Karpas-422 (cell line): ENCODE measurements around the gene ESAM. TPM values are rescaled to one million over a fixed set of nuclear protein-coding genes. Genes with fewer than 3 reads are reported as not detected.

ENCODE experiments used
- DNase-seq: peaks from one replicate; pipeline ENCODE4 v3.0.0-alpha.2; 2015
- H2AFZ ChIP-seq: fragments of 200-600 bp; sonication (generic); 2 replicates; pipeline ENCODE4 v1.6.1; 2014; ENCODE audit warnings: antibody characterized with exemption, low read length, mixed read lengths
- H3K27ac ChIP-seq: fragments of 200-600 bp; sonication (generic); 2 replicates; pipeline ENCODE4 v1.5.1; 2014; ENCODE audit warnings: mild to moderate bottlenecking, low read length, moderate library complexity
- H3K27me3 ChIP-seq: fragments of 200-600 bp; sonication (generic); 2 replicates; pipeline ENCODE4 v1.6.1; 2014; ENCODE audit warnings: low read length, mixed read lengths
- H3K36me3 ChIP-seq: fragments of 200-600 bp; sonication (generic); 2 replicates; pipeline ENCODE4 v1.6.1; 2014; ENCODE audit warnings: low read length, mixed read lengths; ENCODE audit not compliant: insufficient read depth
- H3K4me1 ChIP-seq: fragments of 200-600 bp; sonication (generic); 2 replicates; pipeline ENCODE4 v1.6.1; 2014; ENCODE audit warnings: mild to moderate bottlenecking, low read length, mixed read lengths
- H3K4me2 ChIP-seq: fragments of 200-600 bp; sonication (generic); 2 replicates; pipeline ENCODE4 v1.6.1; 2014; ENCODE audit warnings: low read length, low read depth, mild to moderate bottlenecking; ENCODE audit not compliant: poor library complexity, severe bottlenecking
- H3K4me3 ChIP-seq: fragments of 200-600 bp; sonication (generic); 2 replicates; pipeline ENCODE4 v1.5.1; 2014; ENCODE audit warnings: mild to moderate bottlenecking, antibody characterized with exemption, low read length, mixed read lengths
- H3K79me2 ChIP-seq: fragments of 200-600 bp; sonication (generic); 2 replicates; pipeline ENCODE4 v1.6.1; 2014; ENCODE audit warnings: mild to moderate bottlenecking, low read length, mixed read lengths
- H3K9ac ChIP-seq: fragments of 200-600 bp; sonication (generic); 2 replicates; pipeline ENCODE4 v1.6.0; 2014; ENCODE audit warnings: low read length
- H3K9me2 ChIP-seq: fragments of 200-600 bp; sonication (generic), shearing (Covaris generic); replicated peaks from 2 replicates; pipeline ENCODE4 v1.6.0; 2014; ENCODE audit warnings: mild to moderate bottlenecking, low read length, moderate library complexity; ENCODE audit not compliant: insufficient read depth
- H3K9me3 ChIP-seq: fragments of 300-700, 200-600 bp; sonication (generic); 2 replicates; pipeline ENCODE4 v1.6.1; 2014; ENCODE audit warnings: low read length, mixed read lengths
- H4K20me1 ChIP-seq: fragments of 200-600 bp; sonication (generic); 2 replicates; pipeline ENCODE4 v1.6.1; 2014; ENCODE audit warnings: mild to moderate bottlenecking, antibody characterized with exemption, low read length, low read depth; ENCODE audit not compliant: insufficient read depth
- total RNA-seq: library from RNA; depleted of rRNA; stranded (reverse); fragments of >200 nt; shearing (Covaris generic); gene quantifications from 2 replicates; pipeline ENCODE4 v1.2.3, GENCODE V29; 2014; ENCODE audit warnings: low replicate concordance

Gene ESAM
- total RNA-seq, 1 experiment from 2014 or later = not detected

- no peaks in the 10 kb centered on the region for H3K79me2 ChIP-seq
- no peaks in the 10 kb centered on the region for H3K4me1 ChIP-seq
- no peaks in the 10 kb centered on the region for H3K9me2 ChIP-seq
- H3K4me3 ChIP-seq = no peak overlapping the region
- H3K9ac ChIP-seq = no peak overlapping the region
- no peak overlapping the region for H3K4me2 ChIP-seq
- H3K9me3 ChIP-seq = no peaks in the 10 kb centered on the region
- no peaks in the 10 kb centered on the region for H4K20me1 ChIP-seq
- no peaks in the 10 kb centered on the region for H3K27me3 ChIP-seq
- H2AFZ ChIP-seq = no peak overlapping the region
- no peaks in the 10 kb centered on the region for H3K36me3 ChIP-seq
- no peak for DNase-seq
- H3K27ac ChIP-seq = no peak overlapping the region
These were observed 9.5 kb downstream of the ESAM start for GRCh38 chr11:124752471-124753102.

GRCh38 chr11:124751741-124752470 is 10.2 kb downstream of the ESAM start, which contains the start of gene VSIG2:
VSIG2 (minus strand) TSS chr11:124752255; CDS start chr11:124752137, 118 bp downstream.
- Histone ChIP-seq H3K79me2 (no peaks in the 10 kb centered on the region), H3K36me3 (no peaks in the 10 kb centered on the region), H3K4me2 (no peak within 1 kb of the TSS), H3K27me3 (no peaks in the 10 kb centered on the region), H3K9me3 (no peaks in the 10 kb centered on the region), H3K9ac (no peak within 1 kb of the TSS), H3K4me1 (no peaks in the 10 kb centered on the region), H2AFZ (no peak within 1 kb of the TSS), H3K27ac (no peak within 1 kb of the TSS), H4K20me1 (no peaks in the 10 kb centered on the region), H3K4me3 (no peak within 1 kb of the TSS), H3K9me2 (no peaks in the 10 kb centered on the region)
- DNase-seq = no peak

GRCh38 chr11:124751391-124751740 is 10.7 kb downstream of the ESAM start:
- no peak overlapping the region for H3K27ac ChIP-seq
- no peaks in the 10 kb centered on the region for H4K20me1 ChIP-seq
- H3K4me1 ChIP-seq = peaks cover 3% of the 10 kb centered on the region
- no peak overlapping the region for H3K4me2 ChIP-seq
- no peaks in the 10 kb centered on the region for H3K9me2 ChIP-seq
- no peaks in the 10 kb centered on the region for H3K27me3 ChIP-seq
- H3K9ac ChIP-seq = no peak overlapping the region
- no peak for DNase-seq
- no peak overlapping the region for H2AFZ ChIP-seq
- H3K9me3 ChIP-seq = no peaks in the 10 kb centered on the region
- H3K79me2 ChIP-seq = no peaks in the 10 kb centered on the region
- H3K36me3 ChIP-seq = no peaks in the 10 kb centered on the region
- H3K4me3 ChIP-seq = no peak overlapping the region

GRCh38 chr11:124749912-124750311 is 12.2 kb downstream of the ESAM start:
- H3K36me3 ChIP-seq = no peaks in the 10 kb centered on the region
- no peaks in the 10 kb centered on the region for H3K79me2 ChIP-seq
- no peak overlapping the region for H3K27ac ChIP-seq
- no peak overlapping the region for H2AFZ ChIP-seq
- H3K9me2 ChIP-seq = no peaks in the 10 kb centered on the region
- H3K4me3 ChIP-seq = no peak overlapping the region
- H3K4me2 ChIP-seq = no peak overlapping the region
- H3K9me3 ChIP-seq = no peaks in the 10 kb centered on the region
- peaks cover 7% of the 10 kb centered on the region for H3K4me1 ChIP-seq
- DNase-seq = no peak
- H4K20me1 ChIP-seq = no peaks in the 10 kb centered on the region
- H3K27me3 ChIP-seq = no peaks in the 10 kb centered on the region
- no peak overlapping the region for H3K9ac ChIP-seq

GRCh38 chr11:124748481-124749343 is 13.4 kb downstream of the ESAM start:
- Histone ChIP-seq H3K27ac (no peak overlapping the region), H3K9me3 (no peaks in the 10 kb centered on the region), H3K9me2 (no peaks in the 10 kb centered on the region), H3K79me2 (no peaks in the 10 kb centered on the region), H3K4me2 (no peak overlapping the region), H3K4me1 (peaks cover 7% of the 10 kb centered on the region), H3K27me3 (no peaks in the 10 kb centered on the region), H3K4me3 (no peak overlapping the region), H4K20me1 (no peaks in the 10 kb centered on the region), H2AFZ (no peak overlapping the region), H3K36me3 (no peaks in the 10 kb centered on the region), H3K9ac (no peak overlapping the region)
- no peak for DNase-seq

- H3K27ac ChIP-seq = no peak overlapping the region
- no peaks in the 10 kb centered on the region for H3K36me3 ChIP-seq
- no peak for DNase-seq
- H4K20me1 ChIP-seq = no peaks in the 10 kb centered on the region
- no peaks in the 10 kb centered on the region for H3K9me2 ChIP-seq
- H3K4me2 ChIP-seq = no peak overlapping the region
- no peaks in the 10 kb centered on the region for H3K27me3 ChIP-seq
- H3K4me1 ChIP-seq = peaks cover 7% of the 10 kb centered on the region
- no peaks in the 10 kb centered on the region for H3K9me3 ChIP-seq
- no peaks in the 10 kb centered on the region for H3K79me2 ChIP-seq
- H3K4me3 ChIP-seq = no peak overlapping the region
- H2AFZ ChIP-seq = no peak overlapping the region
- H3K9ac ChIP-seq = no peak overlapping the region
These were observed 14.0 kb downstream of the ESAM start for GRCh38 chr11:124748100-124748418.

GRCh38 chr11:124747406-124748099 is 14.5 kb downstream of the ESAM start:
- peaks cover 11% of the 10 kb centered on the region for H3K4me1 ChIP-seq
- no peaks in the 10 kb centered on the region for H4K20me1 ChIP-seq
- H3K27ac ChIP-seq = no peak overlapping the region
- H3K36me3 ChIP-seq = no peaks in the 10 kb centered on the region
- H2AFZ ChIP-seq = no peak overlapping the region
- H3K79me2 ChIP-seq = no peaks in the 10 kb centered on the region
- H3K9me2 ChIP-seq = no peaks in the 10 kb centered on the region
- no peak overlapping the region for H3K9ac ChIP-seq
- H3K27me3 ChIP-seq = no peaks in the 10 kb centered on the region
- no peaks in the 10 kb centered on the region for H3K9me3 ChIP-seq
- no peak overlapping the region for H3K4me2 ChIP-seq
- no peak for DNase-seq
- H3K4me3 ChIP-seq = no peak overlapping the region
